ENCODE results near the gene SOHLH1.

Gene SOHLH1

GRCh38 chr9:135699440-135699839 is at the start of gene SOHLH1:
SOHLH1 (minus strand) TSS chr9:135699481; CDS start chr9:135699467, 14 bp downstream.
- DNase-seq (ENCODE audit: low read depth, low spot score) = no peak

DNA sequence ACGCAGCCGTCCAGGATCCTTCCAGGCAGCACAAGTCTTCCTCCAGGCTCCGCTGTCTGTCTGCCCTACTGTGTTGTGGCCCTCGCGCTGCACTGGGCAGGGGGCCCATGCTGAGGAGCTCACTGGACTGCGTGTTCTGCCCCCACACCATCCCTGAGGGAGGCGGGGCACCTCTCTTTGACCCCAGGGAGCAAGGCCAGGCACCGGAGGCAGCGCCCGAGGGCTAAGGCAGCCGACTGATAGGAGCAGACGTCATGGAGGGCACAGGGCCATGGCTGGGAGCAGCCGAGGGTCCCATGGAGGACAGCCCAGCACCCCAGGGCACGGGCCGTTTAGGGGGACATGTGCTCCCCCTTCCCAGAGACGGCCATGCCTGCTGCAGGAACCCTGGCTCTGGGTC is 49.4 kb upstream of the SOHLH1 start:
- no peak for DNase-seq (ENCODE audit: low read depth, low spot score)

- DNase-seq (ENCODE audit: low read depth, low spot score) = no peak
Observed at GRCh38 chr9:135747311-135747710, 48.0 kb upstream of the SOHLH1 start.

DNA sequence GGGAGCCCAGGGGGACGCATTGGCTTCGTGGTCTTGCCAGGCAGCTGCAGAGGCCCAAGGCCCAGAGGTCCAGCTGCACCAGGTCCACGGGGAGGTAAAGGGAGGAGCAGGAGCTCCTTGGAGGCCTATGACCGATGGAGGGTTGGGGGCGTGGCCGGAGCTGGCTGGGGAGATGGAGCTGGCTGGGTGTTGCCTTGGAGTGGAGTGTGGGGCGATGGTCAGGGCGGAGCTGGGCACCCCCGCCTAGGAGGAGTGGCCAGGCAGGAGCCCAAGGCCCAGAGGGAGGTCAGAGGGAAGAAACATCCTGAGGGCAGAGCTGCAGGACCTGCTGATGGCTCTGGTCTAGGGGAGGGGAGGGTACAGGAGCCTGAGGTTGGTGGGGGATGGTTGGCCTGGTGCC is 47.3 kb upstream of the SOHLH1 start:
- no peak for DNase-seq (ENCODE audit: low read depth, low spot score)

DNA sequence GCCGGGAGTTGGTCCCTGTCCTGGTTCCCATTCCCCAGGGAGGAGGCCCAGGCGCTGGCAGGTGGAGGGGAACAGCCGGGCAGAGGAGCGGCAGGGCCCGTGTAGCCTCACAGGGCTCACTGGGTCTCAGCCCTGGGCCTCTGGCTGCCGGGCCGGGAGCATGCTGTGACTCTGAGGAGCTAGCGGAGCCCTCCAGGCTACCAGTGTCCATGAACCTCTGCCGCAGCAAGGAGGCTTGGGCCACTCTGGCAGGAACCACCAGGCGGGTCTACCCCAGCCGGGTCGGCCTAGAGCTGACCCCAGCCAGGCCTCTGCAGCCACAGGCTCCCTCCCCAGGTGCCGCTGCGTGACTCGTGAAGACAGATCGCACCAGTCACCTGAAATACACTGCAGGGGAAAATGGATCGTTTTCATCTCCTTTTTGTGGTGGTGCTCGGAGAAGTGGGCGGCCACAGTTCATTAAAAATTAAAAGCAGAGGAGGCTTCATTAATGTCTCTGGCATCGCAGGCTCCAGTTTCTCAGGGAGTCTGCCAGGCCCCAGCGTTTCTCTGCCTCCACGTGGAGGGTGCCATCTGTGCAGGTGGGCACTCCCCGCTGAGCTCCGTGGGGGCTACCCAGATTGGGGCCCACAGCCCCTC is 46.5 kb upstream of the SOHLH1 start:
- no peak for DNase-seq (ENCODE audit: low read depth, low spot score)

- DNase-seq (ENCODE audit: low read depth, low spot score) = no peak
Observed at GRCh38 chr9:135745189-135745588, 45.9 kb upstream of the SOHLH1 start.

GRCh38 chr9:135744333-135745070 is 45.2 kb upstream of the SOHLH1 start:
- no peak for DNase-seq (ENCODE audit: low read depth, low spot score)

DNA sequence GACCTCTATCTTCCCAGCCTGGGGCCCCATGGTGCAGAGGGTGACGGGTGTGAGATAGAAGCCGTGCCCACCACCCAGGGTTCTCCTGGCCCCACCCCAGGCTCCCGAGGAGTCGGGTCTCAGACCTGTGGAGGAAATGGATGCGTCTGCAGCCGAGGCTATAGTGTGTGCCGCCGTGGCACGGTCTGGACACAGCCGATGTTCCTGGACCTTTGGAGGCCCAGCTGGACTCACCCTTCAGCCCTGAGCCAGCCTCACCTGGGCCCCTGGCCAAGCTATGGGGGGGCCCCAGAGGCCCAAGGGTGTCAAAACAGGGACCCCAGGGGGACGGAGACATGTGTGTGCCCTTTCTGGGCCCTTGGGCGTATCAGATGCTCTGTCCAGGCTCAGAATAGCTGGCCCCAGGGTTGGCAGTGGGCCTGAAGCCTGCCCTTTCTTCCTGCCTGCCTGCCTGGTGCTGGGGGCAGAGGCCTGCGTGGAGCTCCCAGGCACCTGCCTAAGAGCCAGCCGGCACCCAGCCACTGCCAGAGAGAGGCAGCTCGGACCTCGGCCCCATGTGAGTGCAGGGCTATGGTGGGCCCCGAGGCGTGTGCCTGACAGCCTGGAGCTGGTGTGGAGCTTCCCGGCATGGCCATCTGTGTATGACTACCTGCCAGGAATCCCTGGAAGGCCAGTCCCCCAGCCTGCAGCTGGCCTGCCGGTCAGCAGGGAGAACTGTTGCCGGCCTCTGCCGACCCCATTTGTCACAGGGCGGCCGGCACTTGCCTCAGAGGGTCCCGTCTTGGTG is 44.5 kb upstream of the SOHLH1 start:
- no peak for DNase-seq (ENCODE audit: low read depth, low spot score)

DNA sequence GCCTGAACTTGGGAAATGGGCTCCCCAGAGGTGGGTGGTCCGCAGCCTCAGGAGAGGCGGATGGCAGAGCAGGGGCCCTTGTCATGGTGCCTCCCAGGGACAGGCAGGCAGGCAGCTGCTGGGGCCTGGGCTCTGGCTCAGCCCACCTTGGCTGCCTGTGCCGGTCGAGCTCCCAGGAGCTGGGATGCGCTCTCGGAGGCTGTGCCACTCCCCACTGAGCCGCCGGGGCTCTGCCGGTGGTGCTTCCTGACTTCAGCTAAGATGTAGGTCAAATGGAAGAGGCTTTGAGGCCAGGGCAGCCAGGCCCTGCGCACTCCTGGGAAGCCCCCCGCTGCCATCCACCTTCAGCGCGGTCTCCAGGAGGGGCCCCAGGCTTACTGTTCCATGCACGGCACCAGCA is 43.7 kb upstream of the SOHLH1 start:
- no peak for DNase-seq (ENCODE audit: low read depth, low spot score)

DNA sequence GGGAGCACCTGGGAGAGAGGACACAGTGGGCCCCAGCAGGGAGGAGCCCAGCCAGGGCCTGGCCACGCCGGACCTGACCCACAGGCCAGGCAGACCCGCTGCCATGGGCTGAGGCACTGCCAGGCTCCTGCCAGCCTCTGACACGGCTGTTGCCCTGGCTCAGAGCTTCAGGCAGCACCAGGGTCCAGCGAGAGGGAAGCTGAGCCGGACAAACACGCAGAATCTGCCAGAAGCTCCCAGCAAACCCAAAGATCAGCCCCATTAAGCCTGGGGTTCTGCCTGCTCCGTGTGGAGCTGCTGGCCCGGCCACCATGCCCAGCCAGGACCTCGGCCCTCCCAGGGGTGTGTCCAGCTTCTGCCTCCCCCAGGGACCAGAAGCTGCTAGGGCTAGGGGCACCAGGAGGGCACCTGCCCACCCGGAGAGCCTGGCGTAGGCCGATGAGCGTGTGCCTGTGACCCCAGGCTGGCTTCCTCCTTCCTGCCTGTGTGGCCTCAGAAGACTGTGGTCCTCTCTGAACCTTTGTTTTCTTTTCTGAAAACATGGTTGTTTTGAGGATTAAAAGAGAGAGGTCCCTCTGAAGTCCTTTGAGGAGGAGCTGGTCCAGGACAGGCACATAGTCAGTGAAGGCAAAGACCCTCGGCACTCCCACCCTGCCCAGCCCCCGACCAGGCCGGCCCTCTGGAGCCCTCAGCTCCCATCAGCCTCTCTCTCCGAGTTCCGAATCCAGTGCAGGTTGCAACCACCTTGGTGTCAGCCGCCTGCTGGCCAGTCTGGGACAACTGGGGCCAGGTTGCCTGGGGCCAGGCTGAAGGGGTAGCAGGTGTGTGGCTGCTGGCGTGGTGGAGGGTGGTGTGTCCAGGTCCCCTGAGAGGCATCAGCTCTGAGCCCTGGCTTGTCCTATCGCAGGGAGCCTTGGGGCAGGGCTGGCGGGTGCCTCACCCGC is 42.3 kb upstream of the SOHLH1 start:
- DNase-seq (ENCODE audit: low read depth, low spot score) = no peak

GRCh38 chr9:135739271-135740220 is 40.3 kb upstream of the SOHLH1 start:
- DNase-seq (ENCODE audit: low read depth, low spot score) = no peak

- DNase-seq (ENCODE audit: low read depth, low spot score) = no peak
Observed at GRCh38 chr9:135737840-135738521, 38.7 kb upstream of the SOHLH1 start.

GRCh38 chr9:135736979-135737839 is 37.9 kb upstream of the SOHLH1 start:
- DNase-seq (ENCODE audit: low read depth, low spot score) = no peak

DNA sequence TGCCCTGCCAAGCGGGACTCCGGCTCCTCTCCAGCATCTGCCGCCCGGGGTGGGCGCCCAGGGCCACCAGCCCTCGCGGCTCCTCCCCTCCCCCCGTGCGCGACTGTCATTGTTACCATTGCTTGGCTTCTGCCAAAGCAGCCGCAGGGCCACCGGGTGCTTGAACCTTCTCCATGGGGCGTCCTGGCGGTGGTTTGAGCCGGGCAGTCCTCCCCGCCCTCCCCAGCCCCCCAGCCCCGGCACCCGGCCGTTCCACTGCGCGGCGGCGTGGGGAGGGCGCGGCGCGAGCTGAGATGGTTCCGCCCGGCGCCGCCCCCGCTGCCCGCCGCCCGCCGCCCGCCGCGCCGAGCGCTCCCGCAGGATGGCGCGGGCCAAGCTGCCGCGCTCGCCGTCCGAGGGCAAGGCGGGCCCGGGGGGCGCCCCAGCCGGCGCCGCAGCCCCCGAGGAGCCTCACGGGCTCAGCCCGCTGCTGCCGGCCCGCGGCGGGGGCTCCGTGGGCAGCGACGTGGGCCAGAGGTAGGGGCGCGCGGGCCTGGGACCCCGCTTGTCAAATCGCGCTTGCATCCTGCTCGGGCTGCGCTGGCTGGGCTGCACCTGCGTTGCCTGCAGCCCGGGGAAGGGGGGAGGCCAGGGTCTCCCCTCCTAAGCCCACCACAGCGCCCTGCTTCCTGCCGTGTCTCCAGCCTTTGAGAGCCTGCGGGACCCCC is 37.1 kb upstream of the SOHLH1 start:
- no peak for DNase-seq (ENCODE audit: low read depth, low spot score)

- DNase-seq (ENCODE audit: low read depth, low spot score) = no peak
Observed at GRCh38 chr9:135734616-135735144, 35.4 kb upstream of the SOHLH1 start.

- no peak for DNase-seq (ENCODE audit: low read depth, low spot score)
Observed at GRCh38 chr9:135732569-135733257, 33.4 kb upstream of the SOHLH1 start.

DNA sequence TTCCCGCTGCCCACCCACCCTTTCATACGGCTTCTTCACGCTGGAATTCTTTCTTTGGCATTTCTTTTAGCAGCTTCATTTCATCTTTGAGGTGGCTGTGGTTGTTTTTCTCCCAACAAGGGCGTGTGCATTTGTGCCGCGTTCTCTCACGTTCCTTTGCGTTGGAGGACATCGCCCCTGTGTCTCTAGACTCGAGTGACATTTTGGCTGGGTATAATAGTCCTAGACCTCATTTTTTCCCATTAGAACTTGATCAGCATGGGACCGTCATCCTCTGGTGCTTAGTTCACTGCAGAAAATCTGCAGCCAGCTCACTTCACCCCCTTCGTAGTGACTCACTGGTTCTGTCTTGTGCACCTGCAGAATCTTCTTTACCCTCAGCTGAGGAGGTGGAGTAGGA is 32.2 kb upstream of the SOHLH1 start:
- DNase-seq (ENCODE audit: low read depth, low spot score) = no peak

Measured in astrocyte of the hippocampus (primary cell).